GM12874 (cell line): ENCODE data around the gene OR2B2.

Source experiments
- CTCF ChIP-seq: IDR thresholded peaks from 2 replicates; pipeline ENCODE4 v1.5.1; 2011; ENCODE audit warnings: low read depth, mild to moderate bottlenecking, control low read depth, low read length, moderate library complexity; ENCODE audit not compliant: insufficient read depth

The OR2B2 gene

GRCh38 chr6:27911956-27912446 lies at the start of gene OR2B2:
Gene OR2B2, minus strand, starts transcription at chr6:27912396. Its CDS starts 77 bp downstream, at chr6:27912319.
- TF ChIP-seq CTCF: no peak

GRCh38 chr6:27957516-27957915 lies 45.3 kb upstream of the OR2B2 start:
- TF ChIP-seq CTCF: no peak

- TF ChIP-seq CTCF: no peak
Measured at GRCh38 chr6:27956941-27957340, 44.7 kb upstream of the OR2B2 start, which contains the start of gene OR2B6. Gene OR2B6, plus strand, starts transcription at chr6:27957241. Its CDS starts 0 bp downstream, at chr6:27957241.

GRCh38 chr6:27951040-27951439 lies 38.8 kb upstream of the OR2B2 start:
- TF ChIP-seq CTCF: no peak

- TF ChIP-seq CTCF: no peak
Measured at GRCh38 chr6:27948237-27948636, 36.0 kb upstream of the OR2B2 start.

- TF ChIP-seq CTCF: no peak
Measured at GRCh38 chr6:27940766-27941165, 28.6 kb upstream of the OR2B2 start.

GRCh38 chr6:27931209-27931608 lies 19.0 kb upstream of the OR2B2 start:
- TF ChIP-seq CTCF: no peak
